Renal cortical epithelial cell (primary cell): ENCODE measurements around the gene DIP2B. TPM values are rescaled to one million over a fixed set of nuclear protein-coding genes. Genes with fewer than 3 reads are reported as not detected.
A peak's percentile ranks its signal among the peaks of the same experiment; 100 is the strongest.
"Not testable (repeated sequence)": the region's sequence is repeated elsewhere in the genome, so short reads cannot be mapped to it uniquely, and the experiment has no call there.

Source experiments
- DNase-seq: peaks from one replicate; pipeline ENCODE4 v3.0.0-alpha.2; 2011; ENCODE audit warnings: low read depth
- total RNA-seq: library from RNA; depleted of rRNA; stranded (reverse); fragments of >200 nt; gene quantifications from 2 replicates; pipeline ENCODE4 v1.2.3, GENCODE V29; 2014

DIP2B gene
- total RNA-seq, 1 donor from 2014 or later, result 60.2 TPM

GRCh38 chr12:50677858-50678257, 173.1 kb downstream of the DIP2B start:
- DNase-seq, result no peak

GRCh38 chr12:50678650-50679365, 174.0 kb downstream of the DIP2B start:
- DNase-seq, result no peak

GRCh38 chr12:50679612-50680011, 174.8 kb downstream of the DIP2B start:
- no peak for DNase-seq

GRCh38 chr12:50681064-50681463, 176.3 kb downstream of the DIP2B start:
- not testable (repeated sequence) for DNase-seq

- DNase-seq, result no peak
Measured at GRCh38 chr12:50685641-50686040, 180.9 kb downstream of the DIP2B start.

- DNase-seq, result no peak
Measured at GRCh38 chr12:50686406-50686805, 181.6 kb downstream of the DIP2B start.

- no peak for DNase-seq
Measured at GRCh38 chr12:50686976-50687375, 182.2 kb downstream of the DIP2B start.

GRCh38 chr12:50689437-50689836, 184.7 kb downstream of the DIP2B start:
- no peak for DNase-seq

- DNase-seq, result peak; percentile 59
Measured at GRCh38 chr12:50690925-50691324, 186.1 kb downstream of the DIP2B start.

GRCh38 chr12:50695961-50696360, 191.2 kb downstream of the DIP2B start:
- DNase-seq, result no peak

GRCh38 chr12:50696931-50697330, 192.1 kb downstream of the DIP2B start:
- DNase-seq, result no peak

GRCh38 chr12:50699154-50699553, 194.4 kb downstream of the DIP2B start:
- DNase-seq, result no peak

GRCh38 chr12:50699940-50700339, 195.2 kb downstream of the DIP2B start:
- DNase-seq, result peak; percentile 9

- DNase-seq, result no peak
Measured at GRCh38 chr12:50706606-50707005, 201.8 kb downstream of the DIP2B start.

GRCh38 chr12:50707396-50707795, 202.6 kb downstream of the DIP2B start:
- DNase-seq, result no peak

- no peak for DNase-seq
Measured at GRCh38 chr12:50708631-50709030, 203.8 kb downstream of the DIP2B start.

GRCh38 chr12:50711121-50711520, 206.3 kb downstream of the DIP2B start:
- DNase-seq, result no peak

GRCh38 chr12:50715174-50715573, 210.4 kb downstream of the DIP2B start:
- DNase-seq, result no peak

GRCh38 chr12:50718760-50719159, 214.0 kb downstream of the DIP2B start:
- no peak for DNase-seq

- no peak for DNase-seq
Measured at GRCh38 chr12:50720085-50720484, 215.3 kb downstream of the DIP2B start.

GRCh38 chr12:50720501-50720900, 215.7 kb downstream of the DIP2B start:
- DNase-seq, result no peak

GRCh38 chr12:50723865-50724264, 219.1 kb downstream of the DIP2B start:
- no peak for DNase-seq

- DNase-seq, result peak; percentile 55
Measured at GRCh38 chr12:50725011-50725942, 220.5 kb downstream of the DIP2B start.
